Left ventricle myocardium inferior (tissue), 1 donor: ENCODE measurements around the gene KLC3. TPM values are rescaled to one million over a fixed set of nuclear protein-coding genes. Genes with fewer than 3 reads are reported as not detected.

Experiments used
- DNase-seq: peaks from one replicate; pipeline ENCODE4 v3.0.0-alpha.2; 2020
- H3K27ac ChIP-seq: fragments of 200-600 bp; replicated peaks from 2 replicates; pipeline ENCODE4 v1.8.0; 2021
- H3K27me3 ChIP-seq: fragments of 200-600 bp; 2 replicates; pipeline ENCODE4 v1.8.0; 2021; ENCODE audit warnings: low read depth
- H3K36me3 ChIP-seq: fragments of 200-600 bp; 2 replicates; pipeline ENCODE4 v1.8.0; 2021
- H3K4me1 ChIP-seq: fragments of 200-600 bp; 2 replicates; pipeline ENCODE4 v1.8.0; 2021
- H3K4me3 ChIP-seq: fragments of 200-600 bp; 2 replicates; pipeline ENCODE4 v1.8.0; 2021; ENCODE audit warnings: mild to moderate bottlenecking, moderate library complexity
- H3K9me3 ChIP-seq: fragments of 200-600 bp; replicated peaks from 2 replicates; pipeline ENCODE4 v1.8.0; 2021
- intact Hi-C: fragments of 100-400 bp; cut with micrococcal nuclease; formaldehyde crosslinking; loops from one replicate; pipeline ENCODE4 v1.11.0; 2022
- total RNA-seq: library from RNA; stranded (reverse); fragmentation: NEBNext Ultra II Directional; extraction: Animal tissue kit (Norgen Biotek cat#: 25700); gene quantifications from one replicate; pipeline ENCODE4 v1.2.1, GENCODE V29; 2021
- TF ChIP-seq, protein P1 (sequence below): fragments of 200-600 bp; IDR thresholded peaks from 2 replicates; pipeline ENCODE4 v1.8.0; 2021; ENCODE audit warnings: antibody characterized with exemption, mild to moderate bottlenecking, borderline replicate concordance
- donor health status: DM: no; HTN: yes; CAD: no; lungs with severe emphysema.

The KLC3 gene
- total RNA-seq, 1 donor from 2014 or later: not detected

DNA sequence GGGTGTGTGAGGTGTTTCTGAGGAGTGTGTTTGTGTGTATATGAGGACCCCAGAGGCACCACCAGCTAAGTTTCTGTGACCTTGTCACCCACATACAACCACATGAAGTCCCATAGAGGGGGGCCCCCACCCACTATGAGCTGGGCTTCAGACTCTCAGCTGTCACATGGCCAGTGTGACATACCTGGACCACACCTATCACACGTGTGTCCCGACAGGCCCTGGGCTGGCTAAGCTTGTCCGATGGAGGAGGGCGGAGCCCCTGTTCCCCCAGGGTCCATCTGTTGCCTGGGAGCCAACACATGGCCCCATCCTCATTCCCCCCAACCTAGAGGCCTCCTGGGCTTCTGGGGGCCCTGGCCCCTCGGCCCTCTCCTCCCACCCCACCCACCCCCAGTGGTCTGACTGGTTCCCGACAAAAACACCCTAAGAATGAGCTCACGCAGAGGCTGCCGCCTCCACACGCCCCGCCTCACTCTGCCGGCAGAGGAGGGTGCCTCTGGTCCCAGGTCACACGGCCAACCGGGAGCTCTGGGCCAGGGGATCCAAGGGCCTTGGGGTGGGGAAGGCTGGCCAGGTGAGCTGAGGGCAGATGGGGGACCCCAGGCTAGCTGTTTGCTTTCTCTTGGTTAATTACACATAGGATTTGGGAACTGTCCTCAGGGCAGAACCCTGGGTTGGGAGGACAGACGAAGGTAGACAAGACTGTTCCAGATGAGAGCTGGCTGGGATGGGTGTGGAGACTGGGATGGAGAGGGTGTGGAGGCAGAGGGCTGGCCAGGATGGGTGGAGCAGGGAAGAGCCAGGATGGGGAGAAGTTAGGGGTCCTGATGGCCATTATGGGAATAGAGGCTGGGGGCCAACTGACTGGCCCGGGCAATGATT is 4.3 kb downstream of the KLC3 start:
- H3K4me1 ChIP-seq: peaks cover 7% of the 10 kb centered on the region
- intact Hi-C loops: no loop called here
- no peak overlapping the region for H3K27ac ChIP-seq
- no peaks in the 10 kb centered on the region for H3K9me3 ChIP-seq
- DNase-seq: no peak
- H3K27me3 ChIP-seq: peaks cover 60% of the 10 kb centered on the region
- H3K36me3 ChIP-seq: no peaks in the 10 kb centered on the region
- no peak overlapping the region for H3K4me3 ChIP-seq
- TF ChIP-seq, protein P1, sequence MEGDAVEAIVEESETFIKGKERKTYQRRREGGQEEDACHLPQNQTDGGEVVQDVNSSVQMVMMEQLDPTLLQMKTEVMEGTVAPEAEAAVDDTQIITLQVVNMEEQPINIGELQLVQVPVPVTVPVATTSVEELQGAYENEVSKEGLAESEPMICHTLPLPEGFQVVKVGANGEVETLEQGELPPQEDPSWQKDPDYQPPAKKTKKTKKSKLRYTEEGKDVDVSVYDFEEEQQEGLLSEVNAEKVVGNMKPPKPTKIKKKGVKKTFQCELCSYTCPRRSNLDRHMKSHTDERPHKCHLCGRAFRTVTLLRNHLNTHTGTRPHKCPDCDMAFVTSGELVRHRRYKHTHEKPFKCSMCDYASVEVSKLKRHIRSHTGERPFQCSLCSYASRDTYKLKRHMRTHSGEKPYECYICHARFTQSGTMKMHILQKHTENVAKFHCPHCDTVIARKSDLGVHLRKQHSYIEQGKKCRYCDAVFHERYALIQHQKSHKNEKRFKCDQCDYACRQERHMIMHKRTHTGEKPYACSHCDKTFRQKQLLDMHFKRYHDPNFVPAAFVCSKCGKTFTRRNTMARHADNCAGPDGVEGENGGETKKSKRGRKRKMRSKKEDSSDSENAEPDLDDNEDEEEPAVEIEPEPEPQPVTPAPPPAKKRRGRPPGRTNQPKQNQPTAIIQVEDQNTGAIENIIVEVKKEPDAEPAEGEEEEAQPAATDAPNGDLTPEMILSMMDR: no peak

DNA sequence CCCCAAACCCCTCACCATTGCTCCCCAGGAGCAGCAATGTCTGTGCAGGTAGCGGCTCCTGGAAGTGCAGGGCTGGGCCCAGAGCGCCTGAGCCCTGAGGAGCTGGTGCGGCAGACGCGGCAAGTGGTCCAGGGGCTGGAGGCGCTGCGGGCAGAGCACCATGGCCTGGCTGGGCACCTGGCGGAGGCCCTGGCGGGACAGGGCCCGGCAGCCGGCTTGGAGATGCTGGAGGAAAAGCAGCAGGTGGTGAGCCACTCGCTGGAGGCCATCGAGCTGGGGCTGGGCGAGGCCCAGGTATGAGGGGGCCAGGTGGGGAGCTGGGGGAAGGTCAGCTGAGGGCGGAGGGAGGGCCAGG is 4.9 kb downstream of the KLC3 start:
- Histone ChIP-seq H3K9me3 (no peaks in the 10 kb centered on the region), H3K4me3 (no peak overlapping the region), H3K4me1 (peaks cover 4% of the 10 kb centered on the region), H3K27me3 (peaks cover 54% of the 10 kb centered on the region), H3K36me3 (no peaks in the 10 kb centered on the region), H3K27ac (no peak overlapping the region)
- intact Hi-C loops: no loop called here
- no peak for DNase-seq
- TF ChIP-seq, protein P1: no peak

DNA sequence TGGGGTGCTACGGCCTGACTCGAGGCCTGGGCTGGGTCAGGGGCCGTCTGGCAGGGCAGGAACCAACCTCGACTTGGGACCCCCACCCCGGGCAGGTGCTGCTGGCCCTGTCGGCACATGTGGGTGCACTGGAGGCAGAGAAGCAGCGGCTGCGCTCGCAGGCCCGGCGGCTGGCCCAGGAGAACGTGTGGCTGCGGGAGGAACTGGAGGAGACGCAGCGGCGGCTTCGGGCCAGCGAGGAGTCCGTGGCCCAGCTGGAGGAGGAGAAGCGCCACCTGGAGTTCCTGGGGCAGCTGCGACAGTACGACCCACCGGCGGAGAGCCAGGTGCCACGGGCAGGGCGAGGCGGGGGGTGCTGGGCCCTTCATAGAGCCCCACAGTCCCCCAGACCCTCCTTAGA is 5.9 kb downstream of the KLC3 start:
- no peak for DNase-seq
- Histone ChIP-seq H3K9me3 (no peaks in the 10 kb centered on the region), H3K27ac (no peak overlapping the region), H3K4me1 (no peaks in the 10 kb centered on the region), H3K36me3 (no peaks in the 10 kb centered on the region), H3K27me3 (peaks cover 45% of the 10 kb centered on the region), H3K4me3 (no peak overlapping the region)
- intact Hi-C loops: no loop called here
- TF ChIP-seq, protein P1: no peak

DNA sequence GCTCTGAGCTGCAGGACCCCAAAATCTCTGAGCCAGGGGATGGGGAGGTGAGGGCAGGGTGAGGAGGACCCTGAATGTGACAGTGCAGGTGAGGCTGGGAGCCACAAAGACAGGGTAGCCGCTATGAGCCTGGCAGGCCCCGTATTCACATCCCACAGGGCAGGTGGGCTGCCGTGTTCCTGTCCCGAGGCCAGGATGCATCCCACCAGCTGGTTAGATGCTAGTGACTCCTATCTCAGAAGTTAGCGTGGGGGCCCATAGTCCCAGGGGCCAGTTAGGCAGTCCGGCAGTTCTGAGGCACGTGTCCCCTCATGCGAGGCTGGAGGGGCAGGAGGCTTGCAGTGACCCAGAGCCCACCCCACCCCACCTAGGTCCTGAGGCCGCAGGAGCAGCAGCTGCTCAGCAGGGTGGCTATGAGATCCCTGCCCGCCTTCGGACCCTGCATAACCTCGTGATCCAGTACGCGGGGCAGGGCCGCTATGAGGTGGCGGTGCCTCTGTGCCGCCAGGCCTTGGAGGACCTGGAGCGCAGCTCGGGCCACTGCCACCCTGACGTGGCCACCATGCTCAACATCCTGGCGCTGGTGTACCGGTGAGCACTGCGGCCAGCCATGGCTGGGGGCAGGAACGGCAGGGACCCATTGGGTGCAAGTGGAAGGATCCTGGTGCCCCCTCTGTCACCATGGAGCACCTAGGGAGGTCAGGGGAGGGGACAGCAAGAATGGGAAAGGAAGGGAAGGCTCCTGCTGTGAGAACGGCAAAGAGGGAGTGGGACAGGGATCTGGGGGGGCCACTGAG is 7.2 kb downstream of the KLC3 start:
- Histone ChIP-seq H3K9me3 (no peaks in the 10 kb centered on the region), H3K27ac (no peak overlapping the region), H3K4me1 (no peaks in the 10 kb centered on the region), H3K36me3 (peaks cover 8% of the 10 kb centered on the region), H3K27me3 (peaks cover 43% of the 10 kb centered on the region), H3K4me3 (no peak overlapping the region)
- intact Hi-C loops: no loop called here
- TF ChIP-seq, protein P1: no peak
- DNase-seq: no peak

DNA sequence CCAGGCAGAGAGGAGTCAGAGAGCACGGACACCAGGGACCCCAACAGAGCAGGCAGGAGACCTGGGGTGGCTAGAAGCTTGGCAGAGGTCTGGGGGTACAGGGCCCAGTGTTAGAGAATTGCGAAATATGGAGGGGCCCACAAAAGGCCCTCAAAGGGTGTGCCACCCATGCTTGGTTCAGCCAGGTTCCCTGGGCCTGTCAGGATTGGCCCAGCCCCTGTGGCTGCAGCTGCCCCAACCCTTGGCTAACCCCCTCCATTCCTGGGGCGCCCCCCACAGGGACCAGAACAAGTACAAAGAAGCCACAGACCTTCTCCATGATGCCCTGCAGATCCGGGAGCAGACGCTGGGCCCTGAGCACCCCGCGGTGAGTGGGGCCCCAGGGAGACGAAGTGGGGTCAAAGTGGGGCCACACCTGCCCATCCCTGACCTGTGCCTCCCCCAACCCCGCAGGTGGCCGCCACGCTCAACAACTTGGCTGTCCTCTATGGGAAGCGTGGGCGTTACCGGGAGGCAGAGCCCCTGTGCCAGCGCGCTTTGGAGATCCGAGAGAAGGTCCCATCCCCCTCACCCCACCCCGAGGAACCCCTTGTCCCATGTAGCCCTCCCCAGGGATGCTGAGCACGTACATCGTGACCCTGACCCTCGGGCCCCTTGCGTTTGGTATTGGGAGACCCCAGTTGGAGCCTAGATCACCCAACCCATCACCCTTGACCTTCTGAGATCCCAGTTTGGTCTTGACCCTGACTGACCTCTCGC is 8.0 kb downstream of the KLC3 start:
- Histone ChIP-seq H3K9me3 (no peaks in the 10 kb centered on the region), H3K27ac (no peak overlapping the region), H3K36me3 (peaks cover 15% of the 10 kb centered on the region), H3K4me3 (no peak overlapping the region), H3K4me1 (no peaks in the 10 kb centered on the region), H3K27me3 (peaks cover 39% of the 10 kb centered on the region)
- intact Hi-C loops: no loop called here
- no peak for DNase-seq
- TF ChIP-seq, protein P1: no peak
